Ovary (tissue), 9 donors: ENCODE measurements around the gene GLYR1. TPM values are rescaled to one million over a fixed set of nuclear protein-coding genes. Genes with fewer than 3 reads are reported as not detected.

Source experiments
- DNase-seq, 5 donors: peaks; one replicate each; pipeline ENCODE4 v3.0.0-alpha.2; 2019 to 2020
- H3K27ac ChIP-seq, 2 donors: fragments of 200-600 bp; one replicate each; pipeline versions ENCODE4 v1.5.1 to v1.8.0; 2019 to 2022
- H3K27me3 ChIP-seq: fragments of 200-600 bp; one replicate; pipeline ENCODE4 v1.8.0; 2022
- H3K36me3 ChIP-seq: fragments of 200-600 bp; sonication (generic); one replicate; pipeline ENCODE4 v1.5.1; 2019
- H3K4me1 ChIP-seq: one replicate; pipeline ENCODE4 v1.8.1; 2013; ENCODE audit warnings: mild to moderate bottlenecking, moderate library complexity; ENCODE audit not compliant: insufficient read depth
- H3K4me3 ChIP-seq: fragments of 200-600 bp; sonication (generic); one replicate; pipeline ENCODE4 v1.5.1; 2017
- H3K9me3 ChIP-seq, 2 donors: fragments of 200-600 bp in 1 of 2; sonication (generic) in 1 of 2; one replicate each; pipeline versions ENCODE4 v1.5.1 to v1.8.1; 2013 to 2019; ENCODE audit warnings: mild to moderate bottlenecking in 1 of 2, moderate library complexity in 1 of 2
- EP300 ChIP-seq: sonication (generic); formaldehyde crosslinking; IDR thresholded peaks from one replicate; pipeline ENCODE4 v1.6.1; 2017; ENCODE audit warnings: antibody characterized with exemption
- POLR2A ChIP-seq: fragments of 450-650 bp; IDR thresholded peaks from one replicate; pipeline ENCODE4 v1.6.1; 2017; ENCODE audit warnings: antibody characterized with exemption, mild to moderate bottlenecking, moderate library complexity
- WGBS, 3 donors: extraction: QIAGEN DNeasy Blood & Tissue Kit in 1 of 3; methylation state at CpG; one replicate each; pipeline versions ENCODE4 v1.1.5 to v1.1.7; 2013 to 2017; 5-methylcytosine and 5-hydroxymethylcytosine counted together
- intact Hi-C, 4 donors: fragments of 100-400 bp; cut with DNase I; formaldehyde crosslinking; loops; one replicate each; pipeline versions ENCODE4 v1.11.0 to v1.15.1; 2022 to 2023
- polyA plus RNA-seq, 2 donors: library from polyadenylated mRNA; stranded (reverse); fragments of 200-250 nt in 1 of 2; fragments of 350-450 nt in 1 of 2; fragmentation: Illumina TruSeq in 1 of 2; extraction: RNeasy Lipid Tissue Mini Kit (QIAGEN cat#74804) in 1 of 2; gene quantifications; one replicate each; pipeline ENCODE4 v1.2.3, GENCODE V29; 2013 to 2014
- total RNA-seq, 7 donors: library from RNA; depleted of rRNA in 2 of 7; stranded (reverse); fragments of >200 nt in 2 of 7; fragmentation: NEBNext Ultra II Directional in 3 of 7; extraction: Animal tissue kit (Norgen Biotek cat#: 25700) in 3 of 7; gene quantifications; one replicate each; pipeline versions ENCODE4 v1.1.0 to v1.2.4, GENCODE V29; 2016 to 2023
- TF ChIP-seq, protein P1 (sequence below), 3 donors: fragments of 450-650 bp in 2 of 3; fragments of 200-600 bp in 1 of 3; IDR thresholded peaks; one replicate each; pipeline versions ENCODE4 v1.5.1 to v1.8.0; 2016 to 2022; ENCODE audit warnings: antibody characterized with exemption in 3 of 3, mild to moderate bottlenecking in 1 of 3
- donor health status: DM: no; HTN: no; CAD: no; lungs with moderate emphysema.
- donor health status: DM: no; HTN: no; CAD: no.
- donor health status: Bipolar disorder and iron deficiency.
- donor health status: DM: yes; HTN: yes; CAD: no.
- donor health status: DM: no; HTN: no; CAD: no.
- donor health status: DM: yes; HTN: yes; CAD: no.

The GLYR1 gene
- total and polyA plus RNA-seq, 9 donors, result 30.3 to 79.5 (median 69.7) TPM

DNA sequence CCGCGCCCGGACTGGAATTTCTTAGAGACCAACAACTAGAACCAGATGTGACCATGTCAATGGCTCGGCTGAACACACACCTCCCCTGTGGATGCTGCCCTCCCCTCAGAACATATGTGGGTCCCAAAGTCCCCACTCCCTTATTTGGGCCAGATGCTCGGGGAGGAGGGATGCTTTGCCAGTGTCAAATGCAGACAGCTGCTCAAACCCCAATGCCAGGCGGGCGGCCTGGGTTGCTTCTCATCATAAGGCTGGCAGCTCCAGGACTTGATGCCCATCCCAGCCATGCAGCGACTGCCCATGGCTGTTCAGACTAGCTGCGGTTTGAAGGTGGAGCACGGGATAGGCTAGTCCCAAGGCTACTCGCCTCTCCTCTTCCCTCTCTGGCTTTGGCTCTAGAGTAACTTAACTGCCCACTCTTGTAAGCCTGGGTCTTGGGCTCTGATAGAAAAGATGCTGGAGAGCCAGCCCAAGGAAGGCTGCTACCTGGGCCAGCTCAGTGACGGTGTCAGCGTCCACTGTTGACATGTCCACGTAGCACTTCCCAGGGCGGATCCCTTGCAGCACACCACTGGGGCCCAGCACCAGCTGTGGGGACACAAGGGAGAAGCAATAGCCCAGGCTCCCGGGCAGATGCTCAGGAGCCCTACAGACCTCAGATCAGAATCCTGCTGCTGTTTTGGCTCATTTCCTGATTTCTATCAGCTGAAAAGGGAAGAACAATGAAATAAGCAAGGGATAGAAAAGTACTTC, 33.7 kb downstream of the GLYR1 start:
- 94 to 96% (median 96%) methylated on average over 16 of the region's 16 CpGs for WGBS, 3 donors
- H3K27ac ChIP-seq, result no peak overlapping the region
- no peaks in the 10 kb centered on the region for H3K36me3 ChIP-seq
- H3K4me3 ChIP-seq, result no peak overlapping the region
- TF ChIP-seq, protein P1, sequence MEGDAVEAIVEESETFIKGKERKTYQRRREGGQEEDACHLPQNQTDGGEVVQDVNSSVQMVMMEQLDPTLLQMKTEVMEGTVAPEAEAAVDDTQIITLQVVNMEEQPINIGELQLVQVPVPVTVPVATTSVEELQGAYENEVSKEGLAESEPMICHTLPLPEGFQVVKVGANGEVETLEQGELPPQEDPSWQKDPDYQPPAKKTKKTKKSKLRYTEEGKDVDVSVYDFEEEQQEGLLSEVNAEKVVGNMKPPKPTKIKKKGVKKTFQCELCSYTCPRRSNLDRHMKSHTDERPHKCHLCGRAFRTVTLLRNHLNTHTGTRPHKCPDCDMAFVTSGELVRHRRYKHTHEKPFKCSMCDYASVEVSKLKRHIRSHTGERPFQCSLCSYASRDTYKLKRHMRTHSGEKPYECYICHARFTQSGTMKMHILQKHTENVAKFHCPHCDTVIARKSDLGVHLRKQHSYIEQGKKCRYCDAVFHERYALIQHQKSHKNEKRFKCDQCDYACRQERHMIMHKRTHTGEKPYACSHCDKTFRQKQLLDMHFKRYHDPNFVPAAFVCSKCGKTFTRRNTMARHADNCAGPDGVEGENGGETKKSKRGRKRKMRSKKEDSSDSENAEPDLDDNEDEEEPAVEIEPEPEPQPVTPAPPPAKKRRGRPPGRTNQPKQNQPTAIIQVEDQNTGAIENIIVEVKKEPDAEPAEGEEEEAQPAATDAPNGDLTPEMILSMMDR (IDR thresholded peaks at IDR 0.05), result no peak
- TF ChIP-seq POLR2A (no peak), EP300 (no peak)
- DNase-seq, result no peak
- H3K27me3 ChIP-seq, result no peaks in the 10 kb centered on the region
- no peaks in the 10 kb centered on the region for H3K9me3 ChIP-seq
- no peaks in the 10 kb centered on the region for H3K4me1 ChIP-seq
- intact Hi-C loops, result no loop called here

DNA sequence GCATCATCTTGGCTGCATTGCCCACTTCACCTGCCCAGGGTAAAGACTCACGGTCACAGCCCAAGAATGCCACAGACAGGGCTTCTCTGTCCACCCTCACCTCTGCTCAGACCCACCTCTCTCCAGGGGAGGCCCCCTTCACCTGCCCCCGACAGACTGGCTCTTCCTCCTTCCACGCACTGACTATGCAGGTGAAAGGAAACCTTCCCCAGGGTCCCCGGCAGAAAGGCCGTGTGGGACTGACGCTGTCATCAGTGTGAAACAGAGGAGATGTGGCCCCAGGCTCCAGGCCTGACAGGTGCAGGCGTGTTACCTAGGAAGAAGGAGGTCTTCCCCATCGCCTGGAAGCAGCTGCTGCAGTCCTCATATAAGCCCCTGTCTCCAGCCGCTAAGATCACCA, 35.3 kb downstream of the GLYR1 start:
- no peaks in the 10 kb centered on the region for H3K36me3 ChIP-seq
- H3K9me3 ChIP-seq, result no peaks in the 10 kb centered on the region
- intact Hi-C loops, result no loop called here
- DNase-seq, result no peak
- H3K27me3 ChIP-seq, result no peaks in the 10 kb centered on the region
- WGBS, 3 donors, result 83 to 89% (median 85%) methylated on average over 9 of the region's 9 CpGs
- TF ChIP-seq POLR2A (no peak), EP300 (no peak)
- TF ChIP-seq, protein P1 (IDR thresholded peaks at IDR 0.05), result no peak
- no peaks in the 10 kb centered on the region for H3K4me1 ChIP-seq
- H3K27ac ChIP-seq, result no peak overlapping the region
- no peak overlapping the region for H3K4me3 ChIP-seq

DNA sequence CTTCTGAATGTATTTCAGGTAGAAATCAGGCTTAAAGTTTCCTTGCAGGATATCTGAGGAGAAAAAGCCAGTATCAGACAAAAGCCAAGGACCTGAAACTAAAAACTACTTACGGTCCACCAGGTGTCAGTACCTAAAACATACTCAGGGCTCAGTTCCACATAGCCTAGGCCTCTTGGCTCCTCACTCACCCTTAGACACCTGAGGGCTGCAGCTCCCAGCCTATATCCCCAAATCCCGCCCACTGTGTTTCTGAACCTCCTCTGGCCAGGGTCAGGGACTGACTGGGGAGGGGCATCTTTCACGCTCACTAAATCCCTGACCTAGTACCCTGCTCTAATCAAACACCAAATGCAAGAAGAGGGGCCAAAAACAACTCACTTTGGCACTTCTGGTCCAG, 35.8 kb downstream of the GLYR1 start:
- no peak for DNase-seq
- H3K27ac ChIP-seq, result no peak overlapping the region
- no peaks in the 10 kb centered on the region for H3K36me3 ChIP-seq
- H3K9me3 ChIP-seq, result no peaks in the 10 kb centered on the region
- intact Hi-C loops, result no loop called here
- H3K4me1 ChIP-seq, result no peaks in the 10 kb centered on the region
- no peaks in the 10 kb centered on the region for H3K27me3 ChIP-seq
- H3K4me3 ChIP-seq, result no peak overlapping the region
- WGBS, 3 donors, result 83 to 97% (median 88%) methylated on average over 3 of the region's 3 CpGs
- TF ChIP-seq, protein P1 (IDR thresholded peaks at IDR 0.05), result no peak
- no peak for TF ChIP-seq POLR2A
- TF ChIP-seq EP300, result no peak

DNA sequence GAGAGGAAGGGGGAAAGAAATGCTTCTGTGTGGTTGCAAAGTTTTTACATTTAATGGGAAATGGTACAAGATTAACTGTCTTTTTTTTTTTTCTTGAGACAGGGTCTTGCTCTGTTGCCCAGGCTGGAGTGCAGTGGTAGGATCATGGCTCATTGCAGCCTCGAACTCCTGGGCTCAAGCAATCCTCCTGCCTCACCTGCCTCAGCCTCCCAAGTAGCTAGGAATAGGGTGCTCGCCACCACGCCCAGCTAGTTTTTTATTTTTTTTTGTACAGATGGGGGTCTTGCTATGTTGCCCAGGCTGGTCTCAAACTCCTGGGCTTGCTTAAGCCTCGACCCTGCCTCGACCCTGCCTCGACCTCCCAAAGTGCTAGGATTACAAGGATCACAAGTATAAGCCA, 40.8 kb downstream of the GLYR1 start:
- intact Hi-C loops, result no loop called here
- Histone ChIP-seq H3K36me3 (no peaks in the 10 kb centered on the region), H3K9me3 (no peaks in the 10 kb centered on the region), H3K4me3 (no peak overlapping the region), H3K27me3 (no peaks in the 10 kb centered on the region), H3K4me1 (peaks cover 6% of the 10 kb centered on the region), H3K27ac (no peak overlapping the region)
- no peak for DNase-seq
- TF ChIP-seq EP300 (no peak), POLR2A (no peak)
- TF ChIP-seq, protein P1 (IDR thresholded peaks at IDR 0.05), result no peak
- WGBS, 3 donors, result 90 to 96% (median 93%) methylated on average over 6 of the region's 6 CpGs
